ENCODE data around the gene ZNF474. TPM values are rescaled to one million over a fixed set of nuclear protein-coding genes. Genes with fewer than 3 reads are reported as not detected.
"Not testable (repeated sequence)": the region's sequence is repeated elsewhere in the genome, so short reads cannot be mapped to it uniquely, and the experiment has no call there.

Gene ZNF474
- not detected for total RNA-seq

- Mint-ChIP-seq H3K27me3 (no peaks in the 10 kb centered on the region), H3K9me3 (no peaks in the 10 kb centered on the region), H3K27ac (no peak within 1 kb of the TSS), H3K4me3 (no peak within 1 kb of the TSS), H3K36me3 (ENCODE audit: low read depth) (no peaks in the 10 kb centered on the region), H3K4me1 (no peaks in the 10 kb centered on the region)
- ChIA-PET POLR2A (no interaction called here), CTCF (no interaction called here)
- DNase-seq = no peak
Measured at GRCh38 chr5:122129306-122129705, at the start of gene ZNF474. Gene ZNF474, plus strand, starts transcription at chr5:122129546. Its CDS starts 22,445 bp downstream, at chr5:122151991.

GRCh38 chr5:122081541-122081940 lies 47.8 kb upstream of the ZNF474 start:
- CTCF ChIA-PET = no interaction called here
- Mint-ChIP-seq H3K4me1 (peaks cover 15% of the 10 kb centered on the region), H3K36me3 (ENCODE audit: low read depth) (no peaks in the 10 kb centered on the region), H3K27me3 (peaks cover 48% of the 10 kb centered on the region), H3K4me3 (no peak overlapping the region), H3K27ac (no peak overlapping the region), H3K9me3 (no peaks in the 10 kb centered on the region)
- DNase-seq = no peak
- POLR2A ChIA-PET = no interaction called here

- ChIA-PET POLR2A (no interaction called here), CTCF (no interaction called here)
- H3K9me3 Mint-ChIP-seq = no peaks in the 10 kb centered on the region
- H3K4me3 Mint-ChIP-seq = no peak overlapping the region
- H3K36me3 Mint-ChIP-seq (ENCODE audit: low read depth) = no peaks in the 10 kb centered on the region
- no peak overlapping the region for H3K27ac Mint-ChIP-seq
- H3K27me3 Mint-ChIP-seq = peaks cover 37% of the 10 kb centered on the region
- DNase-seq = no peak
- H3K4me1 Mint-ChIP-seq = no peaks in the 10 kb centered on the region
Measured at GRCh38 chr5:122083535-122083934, 45.8 kb upstream of the ZNF474 start.

GRCh38 chr5:122085041-122085440 lies 44.3 kb upstream of the ZNF474 start:
- ChIA-PET POLR2A (no interaction called here), CTCF (no interaction called here)
- H3K27ac Mint-ChIP-seq = no peak overlapping the region
- H3K36me3 Mint-ChIP-seq (ENCODE audit: low read depth) = no peaks in the 10 kb centered on the region
- H3K4me3 Mint-ChIP-seq = no peak overlapping the region
- no peaks in the 10 kb centered on the region for H3K4me1 Mint-ChIP-seq
- peaks cover 24% of the 10 kb centered on the region for H3K27me3 Mint-ChIP-seq
- no peak for DNase-seq
- no peaks in the 10 kb centered on the region for H3K9me3 Mint-ChIP-seq

- no peak for DNase-seq
- POLR2A ChIA-PET = no interaction called here
- Mint-ChIP-seq H3K4me1 (no peaks in the 10 kb centered on the region), H3K27me3 (peaks cover 7% of the 10 kb centered on the region), H3K27ac (no peak overlapping the region), H3K9me3 (no peaks in the 10 kb centered on the region), H3K4me3 (no peak overlapping the region), H3K36me3 (ENCODE audit: low read depth) (no peaks in the 10 kb centered on the region)
- CTCF ChIA-PET = no interaction called here
Measured at GRCh38 chr5:122089096-122090013, 40.0 kb upstream of the ZNF474 start.

- H3K27ac Mint-ChIP-seq = no peak overlapping the region
- no peaks in the 10 kb centered on the region for H3K9me3 Mint-ChIP-seq
- no peak overlapping the region for H3K4me3 Mint-ChIP-seq
- DNase-seq = no peak
- H3K36me3 Mint-ChIP-seq (ENCODE audit: low read depth) = no peaks in the 10 kb centered on the region
- H3K27me3 Mint-ChIP-seq = peaks cover 7% of the 10 kb centered on the region
- POLR2A ChIA-PET = no interaction called here
- no peaks in the 10 kb centered on the region for H3K4me1 Mint-ChIP-seq
- CTCF ChIA-PET = no interaction called here
Measured at GRCh38 chr5:122091936-122092600, 37.3 kb upstream of the ZNF474 start.

GRCh38 chr5:122093415-122094180 lies 35.7 kb upstream of the ZNF474 start:
- ChIA-PET POLR2A (interaction anchor here (0.6 kb wide), 1 partner anchor 131 kb away, joined by 4 read pairs; no protein-coding TSS in a partner anchor), CTCF (no interaction called here)
- no peaks in the 10 kb centered on the region for H3K9me3 Mint-ChIP-seq
- no peaks in the 10 kb centered on the region for H3K4me1 Mint-ChIP-seq
- no peak overlapping the region for H3K27ac Mint-ChIP-seq
- H3K36me3 Mint-ChIP-seq (ENCODE audit: low read depth) = no peaks in the 10 kb centered on the region
- no peak overlapping the region for H3K4me3 Mint-ChIP-seq
- peaks cover 1% of the 10 kb centered on the region for H3K27me3 Mint-ChIP-seq
- no peak for DNase-seq

- DNase-seq; H3K4me3 Mint-ChIP-seq; H3K27ac Mint-ChIP-seq; CTCF ChIA-PET; H3K27me3 Mint-ChIP-seq; H3K4me1 Mint-ChIP-seq; H3K36me3 Mint-ChIP-seq (ENCODE audit: low read depth); H3K9me3 Mint-ChIP-seq: not testable (repeated sequence)
- POLR2A ChIA-PET = interaction anchor here (0.6 kb wide), 1 partner anchor 132 kb away, joined by 4 read pairs; no protein-coding TSS in a partner anchor
Measured at GRCh38 chr5:122094251-122094650, 35.1 kb upstream of the ZNF474 start.

GRCh38 chr5:122095158-122095557 lies 34.2 kb upstream of the ZNF474 start:
- no peaks in the 10 kb centered on the region for H3K4me1 Mint-ChIP-seq
- POLR2A ChIA-PET = no interaction called here
- CTCF ChIA-PET = interaction anchor here (0.7 kb wide), 1 partner anchor 26 kb away, joined by 3 read pairs; no protein-coding TSS in a partner anchor
- no peak for DNase-seq
- no peaks in the 10 kb centered on the region for H3K36me3 Mint-ChIP-seq (ENCODE audit: low read depth)
- H3K27ac Mint-ChIP-seq = no peak overlapping the region
- no peaks in the 10 kb centered on the region for H3K9me3 Mint-ChIP-seq
- no peaks in the 10 kb centered on the region for H3K27me3 Mint-ChIP-seq
- no peak overlapping the region for H3K4me3 Mint-ChIP-seq

- Mint-ChIP-seq H3K27ac (no peak overlapping the region), H3K36me3 (ENCODE audit: low read depth) (no peaks in the 10 kb centered on the region), H3K27me3 (no peaks in the 10 kb centered on the region), H3K4me3 (no peak overlapping the region), H3K4me1 (no peaks in the 10 kb centered on the region), H3K9me3 (no peaks in the 10 kb centered on the region)
- no peak for DNase-seq
- ChIA-PET POLR2A (no interaction called here), CTCF (no interaction called here)
Measured at GRCh38 chr5:122097391-122097790, 32.0 kb upstream of the ZNF474 start.

- ChIA-PET POLR2A (no interaction called here), CTCF (no interaction called here)
- no peaks in the 10 kb centered on the region for H3K4me1 Mint-ChIP-seq
- H3K4me3 Mint-ChIP-seq = no peak overlapping the region
- no peaks in the 10 kb centered on the region for H3K36me3 Mint-ChIP-seq (ENCODE audit: low read depth)
- no peaks in the 10 kb centered on the region for H3K9me3 Mint-ChIP-seq
- no peak for DNase-seq
- H3K27me3 Mint-ChIP-seq = no peaks in the 10 kb centered on the region
- no peak overlapping the region for H3K27ac Mint-ChIP-seq
Measured at GRCh38 chr5:122099060-122099790, 30.1 kb upstream of the ZNF474 start.

GRCh38 chr5:122101636-122102285 lies 27.6 kb upstream of the ZNF474 start:
- H3K27ac Mint-ChIP-seq = no peak overlapping the region
- POLR2A ChIA-PET = no interaction called here
- no peaks in the 10 kb centered on the region for H3K36me3 Mint-ChIP-seq (ENCODE audit: low read depth)
- no peaks in the 10 kb centered on the region for H3K4me1 Mint-ChIP-seq
- H3K27me3 Mint-ChIP-seq = no peaks in the 10 kb centered on the region
- DNase-seq = no peak
- H3K9me3 Mint-ChIP-seq = no peaks in the 10 kb centered on the region
- no peak overlapping the region for H3K4me3 Mint-ChIP-seq
- CTCF ChIA-PET = interaction anchor here (0.6 kb wide), 1 partner anchor 524 kb away, joined by 4 read pairs; no protein-coding TSS in a partner anchor
